Fibroblast of lung (primary cell): ENCODE measurements around the gene NDUFV1.

Experiments
- EZH2 ChIP-seq: IDR thresholded peaks from 2 replicates; pipeline ENCODE4 v1.5.1; 2012; ENCODE audit warnings: low read length, control low read depth, mild to moderate bottlenecking; ENCODE audit errors: missing control alignments
- TF ChIP-seq, protein P1 (sequence below), 2 donors: IDR thresholded peaks in 1 of 2; conservative IDR thresholded peaks in 1 of 2; 1 replicate in 1 of 2; 2 replicates in 1 of 2; pipeline ENCODE4 v1.5.1; 2011 to 2012; ENCODE audit warnings: low read length in 2 of 2, control low read depth in 1 of 2, inconsistent platforms in 1 of 2, low read depth in 1 of 2, mild to moderate bottlenecking in 1 of 2

DNA sequence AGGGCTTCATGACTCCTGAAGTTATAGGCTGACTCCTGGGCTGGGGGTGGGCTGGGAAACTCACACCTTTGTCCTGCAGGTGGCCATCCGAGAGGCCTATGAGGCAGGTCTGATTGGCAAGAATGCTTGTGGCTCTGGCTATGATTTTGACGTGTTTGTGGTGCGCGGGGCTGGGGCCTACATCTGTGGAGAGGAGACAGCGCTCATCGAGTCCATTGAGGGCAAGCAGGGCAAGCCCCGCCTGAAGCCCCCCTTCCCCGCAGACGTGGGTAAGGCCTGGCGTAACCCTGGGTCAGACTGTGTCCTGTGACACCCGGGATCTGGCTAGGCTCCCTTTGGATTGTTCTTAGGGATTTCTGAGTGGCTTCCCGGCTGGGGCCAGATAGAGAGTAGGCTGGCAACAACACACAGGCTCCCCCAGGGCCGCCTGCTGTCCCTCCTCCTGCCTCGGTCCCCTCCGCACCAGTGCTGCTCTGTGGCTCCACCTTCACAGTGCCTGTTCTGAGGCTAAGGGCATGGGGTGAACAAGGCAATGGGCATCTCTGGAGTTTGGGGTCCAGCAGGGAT lies 3.6 kb downstream of the NDUFV1 start:
- TF ChIP-seq, protein P1, sequence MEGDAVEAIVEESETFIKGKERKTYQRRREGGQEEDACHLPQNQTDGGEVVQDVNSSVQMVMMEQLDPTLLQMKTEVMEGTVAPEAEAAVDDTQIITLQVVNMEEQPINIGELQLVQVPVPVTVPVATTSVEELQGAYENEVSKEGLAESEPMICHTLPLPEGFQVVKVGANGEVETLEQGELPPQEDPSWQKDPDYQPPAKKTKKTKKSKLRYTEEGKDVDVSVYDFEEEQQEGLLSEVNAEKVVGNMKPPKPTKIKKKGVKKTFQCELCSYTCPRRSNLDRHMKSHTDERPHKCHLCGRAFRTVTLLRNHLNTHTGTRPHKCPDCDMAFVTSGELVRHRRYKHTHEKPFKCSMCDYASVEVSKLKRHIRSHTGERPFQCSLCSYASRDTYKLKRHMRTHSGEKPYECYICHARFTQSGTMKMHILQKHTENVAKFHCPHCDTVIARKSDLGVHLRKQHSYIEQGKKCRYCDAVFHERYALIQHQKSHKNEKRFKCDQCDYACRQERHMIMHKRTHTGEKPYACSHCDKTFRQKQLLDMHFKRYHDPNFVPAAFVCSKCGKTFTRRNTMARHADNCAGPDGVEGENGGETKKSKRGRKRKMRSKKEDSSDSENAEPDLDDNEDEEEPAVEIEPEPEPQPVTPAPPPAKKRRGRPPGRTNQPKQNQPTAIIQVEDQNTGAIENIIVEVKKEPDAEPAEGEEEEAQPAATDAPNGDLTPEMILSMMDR (conservative IDR thresholded peaks at IDR 0.05 in 1 of 2, IDR thresholded peaks at IDR 0.05 in 1 of 2; ENCODE audit: low read depth in 1 of 2, low read length in 2 of 2): no peak
- TF ChIP-seq EZH2: no peak
